ENCODE results near the gene MT1A.

MT1A gene

DNA sequence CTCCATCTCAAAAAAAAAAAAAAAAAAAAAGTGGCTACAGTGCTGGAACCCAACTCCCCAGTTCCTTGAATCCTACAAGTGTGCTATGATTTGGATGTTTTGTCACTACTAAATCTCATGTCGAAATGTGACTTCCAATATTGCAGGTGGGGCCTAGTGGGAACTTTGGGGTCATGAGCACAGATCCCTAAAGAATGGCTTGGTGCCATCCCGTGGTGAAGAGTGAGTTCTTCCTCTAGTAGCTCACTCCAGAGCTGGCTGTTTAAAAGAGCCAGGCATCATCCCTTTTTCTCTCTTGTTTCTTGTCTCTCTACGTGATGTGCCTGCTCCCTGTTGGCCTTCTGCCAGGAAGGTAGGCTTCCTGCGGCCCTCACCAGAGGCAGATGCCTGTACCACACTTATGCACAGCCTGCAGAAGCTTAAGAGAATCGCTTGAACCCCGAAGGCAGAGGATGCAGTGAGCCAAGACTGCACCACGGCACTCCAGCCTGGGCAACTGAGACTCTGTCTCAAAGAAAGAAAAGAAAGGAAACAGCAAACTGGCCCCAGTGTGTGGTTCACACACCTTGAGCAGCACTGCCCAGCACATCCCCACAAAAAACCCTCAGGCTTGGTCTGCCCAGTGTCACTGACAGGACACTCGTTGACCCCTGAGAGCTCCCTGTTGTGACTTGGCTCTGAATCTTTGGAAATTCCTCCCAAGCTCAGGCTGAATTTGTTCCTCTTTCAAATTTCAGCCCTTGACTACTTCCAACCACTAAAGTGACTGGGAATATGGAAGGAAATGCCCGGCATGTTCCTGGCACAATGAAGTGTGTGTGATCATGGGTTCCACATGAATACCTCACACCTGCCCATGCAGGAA, 9.7 kb upstream of the MT1A start:
- ATAC-seq = no peak
- no peak for TF ChIP-seq OSR1 (CRISPR knock-in tag; IDR thresholded peaks at IDR 0.05)
- no peak for TF ChIP-seq ZFP30 (CRISPR knock-in tag; IDR thresholded peaks at IDR 0.05)
- TF ChIP-seq ZNF8 (CRISPR knock-in tag; IDR thresholded peaks at IDR 0.05) = no peak
- TF ChIP-seq, protein P1, sequence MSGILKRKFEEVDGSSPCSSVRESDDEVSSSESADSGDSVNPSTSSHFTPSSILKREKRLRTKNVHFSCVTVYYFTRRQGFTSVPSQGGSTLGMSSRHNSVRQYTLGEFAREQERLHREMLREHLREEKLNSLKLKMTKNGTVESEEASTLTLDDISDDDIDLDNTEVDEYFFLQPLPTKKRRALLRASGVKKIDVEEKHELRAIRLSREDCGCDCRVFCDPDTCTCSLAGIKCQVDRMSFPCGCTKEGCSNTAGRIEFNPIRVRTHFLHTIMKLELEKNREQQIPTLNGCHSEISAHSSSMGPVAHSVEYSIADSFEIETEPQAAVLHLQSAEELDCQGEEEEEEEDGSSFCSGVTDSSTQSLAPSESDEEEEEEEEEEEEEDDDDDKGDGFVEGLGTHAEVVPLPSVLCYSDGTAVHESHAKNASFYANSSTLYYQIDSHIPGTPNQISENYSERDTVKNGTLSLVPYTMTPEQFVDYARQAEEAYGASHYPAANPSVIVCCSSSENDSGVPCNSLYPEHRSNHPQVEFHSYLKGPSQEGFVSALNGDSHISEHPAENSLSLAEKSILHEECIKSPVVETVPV (CRISPR knock-in tag; IDR thresholded peaks at IDR 0.05) = no peak
- no peak for TF ChIP-seq GLIS3 (CRISPR knock-in tag; IDR thresholded peaks at IDR 0.05)
- no peak for TF ChIP-seq ISL1 (CRISPR knock-in tag; IDR thresholded peaks at IDR 0.05)

DNA sequence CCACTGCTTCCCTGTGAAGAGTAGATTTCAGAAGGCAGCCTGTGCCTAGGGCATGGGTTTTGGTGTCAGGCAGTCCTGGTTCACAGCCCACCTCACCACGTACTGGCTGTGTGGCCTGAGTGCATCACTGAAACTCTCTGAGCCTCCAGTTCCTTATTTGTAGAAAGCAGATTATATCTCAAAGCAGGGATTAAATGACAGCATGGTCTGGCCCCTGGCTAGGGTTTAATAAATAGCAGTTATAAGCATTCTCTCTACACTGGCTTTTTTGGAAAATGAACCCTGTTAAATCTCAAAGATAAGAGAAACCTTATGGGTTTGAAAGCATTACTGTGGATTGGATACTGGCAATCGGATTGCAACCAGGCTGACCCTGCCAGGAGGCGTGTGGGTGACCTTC, 8.9 kb upstream of the MT1A start:
- no peak for ATAC-seq
- no peak for TF ChIP-seq ZFP30 (CRISPR knock-in tag; IDR thresholded peaks at IDR 0.05)
- no peak for TF ChIP-seq GLIS3 (CRISPR knock-in tag; IDR thresholded peaks at IDR 0.05)
- no peak for TF ChIP-seq CREB5 (CRISPR knock-in tag; IDR thresholded peaks at IDR 0.05; ENCODE audit: low read depth)
- TF ChIP-seq, protein P1 (CRISPR knock-in tag; IDR thresholded peaks at IDR 0.05) = no peak
- TF ChIP-seq BACH2 (CRISPR knock-in tag; IDR thresholded peaks at IDR 0.05; ENCODE audit: borderline replicate concordance) = no peak
- TF ChIP-seq SNAI2 (CRISPR knock-in tag; IDR thresholded peaks at IDR 0.05) = no peak
- TF ChIP-seq PPARA (CRISPR knock-in tag; IDR thresholded peaks at IDR 0.05; ENCODE audit: borderline replicate concordance) = no peak
- TF ChIP-seq ZFP3 (CRISPR knock-in tag; IDR thresholded peaks at IDR 0.05) = no peak
- no peak for TF ChIP-seq POU6F1 (CRISPR knock-in tag; IDR thresholded peaks at IDR 0.05; ENCODE audit: borderline replicate concordance, low read depth)

- TF ChIP-seq TCF4 (CRISPR knock-in tag; IDR thresholded peaks at IDR 0.05; ENCODE audit: borderline replicate concordance) (no peak), ZFP30 (CRISPR knock-in tag; IDR thresholded peaks at IDR 0.05) (no peak), ZNF565 (CRISPR knock-in tag; conservative IDR thresholded peaks at IDR 0.05; ENCODE audit: low read depth) (no peak), ESRRG (CRISPR knock-in tag; IDR thresholded peaks at IDR 0.05) (no peak), SNAI2 (CRISPR knock-in tag; IDR thresholded peaks at IDR 0.05) (no peak), ISL1 (CRISPR knock-in tag; IDR thresholded peaks at IDR 0.05) (no peak), ZC3H10 (CRISPR knock-in tag; IDR thresholded peaks at IDR 0.05) (no peak), GLIS3 (CRISPR knock-in tag; IDR thresholded peaks at IDR 0.05) (no peak), PPARA (CRISPR knock-in tag; IDR thresholded peaks at IDR 0.05; ENCODE audit: borderline replicate concordance) (no peak), RARB (CRISPR knock-in tag; IDR thresholded peaks at IDR 0.05) (no peak), TOX (CRISPR knock-in tag; IDR thresholded peaks at IDR 0.05; ENCODE audit: borderline replicate concordance) (no peak)
- TF ChIP-seq, protein P1 (CRISPR knock-in tag; IDR thresholded peaks at IDR 0.05) = no peak
- ATAC-seq = no peak
Measured at GRCh38 chr16:56630134-56630533, 8.3 kb upstream of the MT1A start.

DNA sequence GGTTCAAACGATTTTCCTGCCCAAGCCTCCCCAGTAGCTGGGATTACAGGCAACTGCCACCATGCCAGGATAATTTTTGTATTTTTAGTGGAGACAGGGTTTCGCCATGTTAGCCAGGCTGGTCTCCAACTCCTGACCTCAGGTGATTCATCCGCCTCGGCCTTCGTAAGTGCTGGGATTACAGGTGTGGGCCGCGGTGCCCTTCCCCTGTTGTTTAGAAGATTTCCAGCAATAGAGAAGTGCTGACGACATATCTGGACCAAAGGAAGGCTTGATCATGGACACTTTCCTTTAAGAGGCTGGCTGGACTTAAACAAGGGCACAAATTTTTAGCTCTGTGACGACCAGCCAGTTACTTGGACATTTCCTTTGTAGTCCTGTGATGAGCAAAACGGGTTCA, 7.3 kb upstream of the MT1A start:
- TF ChIP-seq POU6F1 (CRISPR knock-in tag; IDR thresholded peaks at IDR 0.05; ENCODE audit: borderline replicate concordance, low read depth) = no peak
- no peak for TF ChIP-seq PPARA (CRISPR knock-in tag; IDR thresholded peaks at IDR 0.05; ENCODE audit: borderline replicate concordance)
- TF ChIP-seq CREB5 (CRISPR knock-in tag; IDR thresholded peaks at IDR 0.05; ENCODE audit: low read depth) = no peak
- TF ChIP-seq ZNF70 (CRISPR knock-in tag; IDR thresholded peaks at IDR 0.05) = no peak
- no peak for TF ChIP-seq TOX (CRISPR knock-in tag; IDR thresholded peaks at IDR 0.05; ENCODE audit: borderline replicate concordance)
- no peak for TF ChIP-seq TCF4 (CRISPR knock-in tag; IDR thresholded peaks at IDR 0.05; ENCODE audit: borderline replicate concordance)
- no peak for TF ChIP-seq ZFP3 (CRISPR knock-in tag; IDR thresholded peaks at IDR 0.05)
- no peak for TF ChIP-seq CSDC2 (CRISPR knock-in tag; IDR thresholded peaks at IDR 0.05)
- no peak for TF ChIP-seq ZFP30 (CRISPR knock-in tag; IDR thresholded peaks at IDR 0.05)
- TF ChIP-seq, protein P1 (CRISPR knock-in tag; IDR thresholded peaks at IDR 0.05) = no peak
- no peak for TF ChIP-seq GLIS3 (CRISPR knock-in tag; IDR thresholded peaks at IDR 0.05)
- TF ChIP-seq ZC3H10 (CRISPR knock-in tag; IDR thresholded peaks at IDR 0.05) = no peak
- no peak for TF ChIP-seq ZNF8 (CRISPR knock-in tag; IDR thresholded peaks at IDR 0.05)
- TF ChIP-seq ESRRG (CRISPR knock-in tag; IDR thresholded peaks at IDR 0.05) = no peak
- ATAC-seq = no peak
